Aorta (tissue), 5 donors: ENCODE data around the gene SFMBT1. TPM values are rescaled to one million over a fixed set of nuclear protein-coding genes. Genes with fewer than 3 reads are reported as not detected.

Source experiments
- ATAC-seq: fragments of 200-7000 bp; cut with Tn5 transposase; one replicate; pipeline ENCODE4 v1.9.1; 2022; ENCODE audit warnings: moderate library complexity; ENCODE audit not compliant: low FRiP score
- DNase-seq, 2 donors: peaks; one replicate each; pipeline ENCODE4 v3.0.0-alpha.2; 2020
- H3K27ac ChIP-seq, 2 donors: one replicate each; pipeline ENCODE4 v1.5.1; 2013; ENCODE audit warnings: low read length in 2 of 2, mild to moderate bottlenecking in 2 of 2, moderate library complexity in 2 of 2, control low read depth in 1 of 2, inconsistent platforms in 1 of 2, low read depth in 1 of 2
- H3K27me3 ChIP-seq, 2 donors: one replicate each; pipeline ENCODE4 v1.6.1; 2013; ENCODE audit warnings: control low read depth in 1 of 2, low read length in 1 of 2, mild to moderate bottlenecking in 1 of 2, moderate library complexity in 1 of 2; ENCODE audit not compliant: insufficient read depth in 2 of 2, control insufficient read depth in 1 of 2
- H3K36me3 ChIP-seq, 2 donors: one replicate each; pipeline ENCODE4 v1.6.1; 2013; ENCODE audit warnings: control low read depth in 1 of 2, low read length in 1 of 2, mild to moderate bottlenecking in 1 of 2; ENCODE audit not compliant: insufficient read depth in 2 of 2, control insufficient read depth in 1 of 2
- H3K4me1 ChIP-seq, 2 donors: one replicate each; pipeline ENCODE4 v1.6.1; 2013; ENCODE audit warnings: low read length in 2 of 2, control low read depth in 1 of 2, mild to moderate bottlenecking in 1 of 2, moderate library complexity in 1 of 2; ENCODE audit not compliant: insufficient read depth in 2 of 2, control insufficient read depth in 1 of 2
- H3K4me3 ChIP-seq, 2 donors: one replicate each; pipeline ENCODE4 v1.5.1; 2013; ENCODE audit warnings: low read length in 2 of 2, control low read depth in 1 of 2, mild to moderate bottlenecking in 1 of 2
- H3K9me3 ChIP-seq: one replicate; pipeline ENCODE4 v1.6.1; 2013; ENCODE audit warnings: mild to moderate bottlenecking, low read length; ENCODE audit not compliant: control insufficient read depth
- WGBS, 2 donors: extraction: QIAGEN DNeasy Blood & Tissue Kit; methylation state at CpG; one replicate each; pipeline ENCODE4 v1.1.7; 2013; 5-methylcytosine and 5-hydroxymethylcytosine counted together
- intact Hi-C, 2 donors: fragments of 100-400 bp; cut with DNase I; formaldehyde crosslinking; loops; one replicate each; pipeline versions ENCODE4 v1.14.2 to v1.15.0; 2022
- polyA plus RNA-seq, 2 donors: library from polyadenylated mRNA; stranded (reverse); fragments of 200-250 nt; gene quantifications; one replicate each; pipeline ENCODE4 v1.2.3, GENCODE V29; 2013
- total RNA-seq, 2 donors: library from RNA; stranded (reverse); fragmentation: NEBNext Ultra II Directional; extraction: Animal tissue kit (Norgen Biotek cat#: 25700); gene quantifications; one replicate each; pipeline ENCODE4 v1.2.1, GENCODE V29; 2021
- donor health status: healthy with polysubstance abuse.
- donor health status: Bipolar disorder and iron deficiency.
- donor health status: DM: no; HTN: no; CAD: no.
- donor health status: DM: no; HTN: no; CAD: no.
- donor health status: DM: yes; HTN: yes; CAD: no.

SFMBT1 gene
- total and polyA plus RNA-seq, 4 donors, result 0.75 to 12.6 (median 5.4) TPM

DNA sequence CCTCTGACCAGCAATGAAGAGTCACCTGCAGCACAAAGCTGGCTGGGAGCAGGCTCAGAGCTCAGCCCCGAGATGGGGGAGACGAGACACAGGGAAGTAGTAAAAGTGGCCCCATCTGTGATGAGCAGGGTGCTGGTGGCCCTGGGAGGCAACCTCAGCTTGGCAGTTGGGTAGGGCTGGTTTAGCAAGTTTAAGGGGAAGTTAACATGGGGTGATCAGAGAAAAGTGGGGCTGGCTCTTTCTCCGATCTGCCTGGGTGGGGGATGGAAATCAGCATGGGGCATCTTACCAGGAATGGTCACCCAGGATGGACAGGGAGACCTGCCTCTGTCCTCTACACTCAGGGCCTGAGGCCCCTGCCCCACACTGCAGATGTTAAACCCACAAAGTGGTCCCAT is 29.9 kb upstream of the SFMBT1 start:
- WGBS, 2 donors, result 83% methylated on average over 3 of the region's 3 CpGs
- intact Hi-C loops, result loop anchor here in 1 of 2 donors (10.0 kb wide), 1 partner anchor 141 kb away; no protein-coding TSS in a partner anchor
- DNase-seq (peak; percentile 29 to 57), ATAC-seq (no peak)
- Histone ChIP-seq H3K36me3 (no peaks in the 10 kb centered on the region), H3K9me3 (no peaks in the 10 kb centered on the region), H3K27me3 (no peaks in the 10 kb centered on the region), H3K4me3 (no peak overlapping the region), H3K4me1 (no peaks in the 10 kb centered on the region), H3K27ac (no peak overlapping the region)

DNA sequence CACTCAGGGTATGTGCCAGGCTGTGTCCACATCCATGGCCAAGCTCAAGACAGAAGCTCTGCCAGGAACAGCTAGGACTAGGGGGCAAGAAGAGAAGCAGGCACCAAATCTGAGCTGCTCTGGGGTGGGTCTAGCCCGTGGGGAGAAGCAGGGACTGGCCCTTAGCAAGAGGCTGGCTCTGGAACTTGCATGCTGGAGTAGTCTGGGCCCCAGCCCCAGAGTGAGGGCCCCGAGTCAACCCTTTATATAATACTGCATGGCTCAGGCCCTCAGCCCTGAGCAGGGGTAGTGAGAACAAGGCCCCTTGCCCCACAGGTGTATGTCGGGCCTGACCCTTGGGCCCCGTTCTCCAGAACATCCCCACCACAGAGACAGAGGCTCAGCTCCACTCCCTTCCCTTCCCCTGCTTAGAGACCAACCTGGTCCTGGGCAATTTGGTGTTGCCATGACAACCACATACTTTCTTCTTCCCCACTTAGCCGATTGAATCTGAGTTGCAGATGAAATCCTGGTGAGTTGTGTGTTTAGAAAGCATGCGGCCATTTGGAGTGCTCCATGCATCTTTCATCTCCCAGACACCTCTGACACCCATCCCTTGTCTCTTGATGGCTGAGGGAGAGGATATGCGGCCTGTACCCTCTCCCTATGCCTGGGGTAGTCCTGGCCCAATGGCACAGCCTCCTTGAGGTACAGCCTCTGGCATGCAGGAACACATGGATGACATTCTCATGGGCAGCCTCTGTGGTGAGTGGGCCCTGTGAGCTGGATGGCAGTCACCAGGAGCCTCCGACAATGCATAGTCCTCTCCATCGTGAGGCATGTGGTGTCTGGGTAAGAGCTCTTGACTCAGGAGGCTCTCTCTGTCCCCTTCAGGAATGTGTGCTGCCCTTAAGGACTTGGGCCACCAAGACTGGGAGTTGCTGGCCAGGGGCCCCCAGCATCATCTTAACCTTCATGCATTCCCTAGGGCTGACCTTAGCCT is 29.2 kb upstream of the SFMBT1 start:
- no peaks in the 10 kb centered on the region for H3K4me1 ChIP-seq
- H3K36me3 ChIP-seq, result no peaks in the 10 kb centered on the region
- H3K27ac ChIP-seq, result no peak overlapping the region
- H3K27me3 ChIP-seq, result no peaks in the 10 kb centered on the region
- ATAC-seq (no peak), DNase-seq (peak; percentile 34 to 57)
- H3K9me3 ChIP-seq, result no peaks in the 10 kb centered on the region
- no peak overlapping the region for H3K4me3 ChIP-seq
- WGBS, 2 donors, result 73 to 75% methylated on average over 9 of the region's 9 CpGs
- intact Hi-C loops, result loop anchor here (5.0 to 10.0 kb wide), 3 partner anchors 140 to 333 kb away; no protein-coding TSS in a partner anchor

DNA sequence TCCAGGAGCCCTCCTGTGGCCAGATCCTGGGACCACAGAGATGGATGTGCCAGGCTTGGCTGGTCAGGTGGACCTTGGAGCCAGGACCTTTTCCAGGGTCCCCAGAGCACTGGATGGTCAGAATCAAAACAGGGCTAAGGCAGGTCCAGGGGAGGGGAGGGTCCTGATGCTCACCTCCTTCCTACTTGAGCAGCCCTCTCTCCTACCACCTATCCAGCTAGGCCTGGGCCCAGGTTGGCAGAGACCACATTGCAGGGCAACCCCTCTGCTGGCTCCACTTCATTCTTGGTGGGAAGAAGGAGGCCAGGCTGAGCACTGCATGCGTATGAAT is 28.5 kb upstream of the SFMBT1 start:
- H3K36me3 ChIP-seq, result no peaks in the 10 kb centered on the region
- peak; percentile 41 to 42 for DNase-seq
- WGBS, 2 donors, result 51 to 63% methylated on average over 1 of the region's 1 CpG
- no peak overlapping the region for H3K27ac ChIP-seq
- intact Hi-C loops, result loop anchor here (5.0 to 10.0 kb wide), 3 partner anchors 140 to 332 kb away; no protein-coding TSS in a partner anchor
- no peak for ATAC-seq
- no peaks in the 10 kb centered on the region for H3K4me1 ChIP-seq
- no peak overlapping the region for H3K4me3 ChIP-seq
- H3K27me3 ChIP-seq, result no peaks in the 10 kb centered on the region
- no peaks in the 10 kb centered on the region for H3K9me3 ChIP-seq

DNA sequence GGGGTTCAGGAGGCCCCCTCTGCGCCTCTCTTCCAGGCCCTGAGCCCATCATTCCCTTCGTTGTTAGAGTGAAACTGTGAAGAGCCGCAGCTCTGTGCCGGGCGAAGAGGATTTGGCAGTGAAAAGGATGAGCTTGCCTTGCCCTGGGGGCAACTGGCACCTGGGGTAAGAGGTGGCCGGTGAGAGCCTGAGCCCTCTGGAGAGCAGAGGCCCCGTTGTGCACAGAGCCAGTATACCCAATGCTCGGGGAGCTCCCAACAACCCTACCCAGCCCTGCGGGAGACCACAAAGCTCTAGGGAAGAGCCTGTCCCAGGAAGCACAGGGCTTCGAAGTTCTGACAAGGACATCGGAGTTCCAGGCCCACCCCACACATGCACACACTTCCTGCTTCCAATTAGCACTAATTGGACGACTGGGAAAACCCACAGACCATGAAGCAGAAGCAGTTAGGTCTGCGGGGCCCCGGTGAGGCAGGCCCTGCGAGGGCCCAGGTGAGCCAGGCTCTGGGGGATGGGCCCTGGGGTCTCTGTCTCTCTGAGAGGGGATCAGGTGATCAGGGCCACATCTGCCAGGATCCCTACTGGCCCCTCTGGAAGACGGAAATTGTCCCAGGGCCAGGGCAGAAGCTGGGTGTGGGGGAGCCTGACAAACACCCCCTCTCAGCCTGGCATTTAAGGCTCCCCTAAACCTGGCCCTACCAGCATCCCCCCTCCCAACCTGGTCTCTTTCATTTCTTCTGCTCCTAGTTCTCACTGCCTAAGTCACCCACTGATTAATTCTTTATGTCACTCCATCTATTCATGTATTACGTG is 27.9 kb upstream of the SFMBT1 start:
- Histone ChIP-seq H3K9me3 (no peaks in the 10 kb centered on the region), H3K4me1 (no peaks in the 10 kb centered on the region), H3K27ac (no peak overlapping the region), H3K36me3 (no peaks in the 10 kb centered on the region), H3K27me3 (no peaks in the 10 kb centered on the region), H3K4me3 (no peak overlapping the region)
- WGBS, 2 donors, result 76 to 83% methylated on average over 17 of the region's 17 CpGs
- ATAC-seq (no peak), DNase-seq (peak; percentile 46 to 61)
- intact Hi-C loops, result loop anchor here (2.0 to 10.0 kb wide), 4 partner anchors 139 to 331 kb away; no protein-coding TSS in a partner anchor

DNA sequence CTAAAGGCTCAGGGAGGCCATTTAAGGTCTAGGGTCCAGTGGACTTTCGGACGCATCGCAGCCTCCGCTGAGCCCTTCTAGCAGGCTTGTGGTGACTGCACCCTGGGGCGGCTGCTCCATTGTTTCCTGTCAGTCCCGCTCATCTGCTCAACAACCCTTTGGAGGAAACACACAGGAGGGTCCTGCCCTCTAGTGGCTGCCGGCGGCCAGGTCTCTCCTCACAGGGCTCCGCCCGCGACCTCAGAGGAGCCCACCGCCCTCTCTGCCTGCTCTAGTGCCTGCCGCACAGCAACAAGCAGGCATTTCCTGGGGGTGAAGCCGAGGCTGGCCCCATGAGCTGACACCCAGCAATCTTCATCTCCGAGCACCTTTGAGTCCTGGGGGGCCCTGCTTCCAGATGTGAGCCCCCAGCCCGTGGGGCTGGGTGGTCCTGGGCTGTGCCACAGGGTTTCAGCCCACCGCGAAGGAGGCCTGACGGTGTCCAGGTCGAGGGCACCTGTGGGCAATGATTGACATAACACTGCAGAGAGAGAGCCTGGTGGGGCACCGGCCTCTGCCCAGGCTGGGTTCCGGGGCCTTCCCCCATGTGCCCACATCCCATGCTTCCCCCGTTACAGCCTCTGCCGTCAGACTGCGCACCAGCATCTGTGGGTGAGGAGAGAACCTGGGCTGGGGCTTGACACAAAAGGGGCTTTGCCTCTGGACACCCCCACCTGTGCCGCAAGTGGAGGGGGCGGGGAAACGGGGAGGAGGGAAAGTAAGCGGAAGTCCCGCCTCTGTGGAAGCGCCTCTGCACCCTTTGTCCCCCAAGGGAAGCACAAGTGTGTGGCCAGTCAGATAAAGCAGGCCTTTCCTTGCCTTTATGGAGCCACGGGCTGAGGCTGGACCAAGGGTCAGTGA is 27.0 kb upstream of the SFMBT1 start:
- H3K4me3 ChIP-seq, result peak overlapping the region; percentile 24 to 57
- H3K9me3 ChIP-seq, result no peaks in the 10 kb centered on the region
- DNase-seq (peak; percentile 91 to 96), ATAC-seq (peak; percentile 92)
- no peaks in the 10 kb centered on the region for H3K27me3 ChIP-seq
- WGBS, 2 donors, result 5 to 7% methylated on average over 32 of the region's 32 CpGs
- H3K36me3 ChIP-seq, result no peaks in the 10 kb centered on the region
- intact Hi-C loops, result loop anchor here (2.0 to 10.0 kb wide), 4 partner anchors 138 to 331 kb away; no protein-coding TSS in a partner anchor
- no peaks in the 10 kb centered on the region for H3K4me1 ChIP-seq
- H3K27ac ChIP-seq, result peak overlapping the region in 1 of 2 donors; percentile 11

DNA sequence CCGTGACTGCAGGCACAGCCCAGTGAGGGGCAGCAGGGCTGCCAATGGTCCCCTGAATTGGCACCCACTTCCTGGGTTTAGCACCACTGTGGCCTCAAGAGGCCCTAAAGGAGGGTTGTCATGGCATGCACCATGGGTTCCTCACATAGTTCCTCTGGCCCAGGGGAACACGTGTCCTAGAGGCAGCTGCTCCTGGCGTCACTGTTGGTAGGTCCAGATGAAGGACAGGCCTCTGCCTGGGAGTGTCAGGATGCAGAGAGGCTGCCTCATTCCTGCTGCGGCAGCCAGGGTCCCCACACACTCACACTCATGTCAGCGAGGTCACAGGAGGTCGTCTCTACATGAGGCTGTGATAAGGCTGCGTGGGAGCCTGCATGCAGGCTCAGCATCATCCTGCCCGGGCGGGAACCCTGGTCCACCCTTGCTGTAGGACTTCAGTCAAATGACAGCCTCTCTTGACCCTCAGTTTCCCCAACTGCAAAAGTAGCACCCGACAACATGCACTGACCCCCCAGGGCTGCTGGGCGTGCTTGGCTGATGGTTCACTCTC is 26.1 kb upstream of the SFMBT1 start:
- no peaks in the 10 kb centered on the region for H3K36me3 ChIP-seq
- 75 to 76% methylated on average over 11 of the region's 11 CpGs for WGBS, 2 donors
- H3K27me3 ChIP-seq, result no peaks in the 10 kb centered on the region
- H3K4me3 ChIP-seq, result no peak overlapping the region
- DNase-seq, result peak; percentile 40 to 64
- H3K4me1 ChIP-seq, result no peaks in the 10 kb centered on the region
- intact Hi-C loops, result loop anchor here (2.0 to 10.0 kb wide), 5 partner anchors 137 to 330 kb away; no protein-coding TSS in a partner anchor
- H3K9me3 ChIP-seq, result no peaks in the 10 kb centered on the region
- no peak for ATAC-seq
- H3K27ac ChIP-seq, result no peak overlapping the region

DNA sequence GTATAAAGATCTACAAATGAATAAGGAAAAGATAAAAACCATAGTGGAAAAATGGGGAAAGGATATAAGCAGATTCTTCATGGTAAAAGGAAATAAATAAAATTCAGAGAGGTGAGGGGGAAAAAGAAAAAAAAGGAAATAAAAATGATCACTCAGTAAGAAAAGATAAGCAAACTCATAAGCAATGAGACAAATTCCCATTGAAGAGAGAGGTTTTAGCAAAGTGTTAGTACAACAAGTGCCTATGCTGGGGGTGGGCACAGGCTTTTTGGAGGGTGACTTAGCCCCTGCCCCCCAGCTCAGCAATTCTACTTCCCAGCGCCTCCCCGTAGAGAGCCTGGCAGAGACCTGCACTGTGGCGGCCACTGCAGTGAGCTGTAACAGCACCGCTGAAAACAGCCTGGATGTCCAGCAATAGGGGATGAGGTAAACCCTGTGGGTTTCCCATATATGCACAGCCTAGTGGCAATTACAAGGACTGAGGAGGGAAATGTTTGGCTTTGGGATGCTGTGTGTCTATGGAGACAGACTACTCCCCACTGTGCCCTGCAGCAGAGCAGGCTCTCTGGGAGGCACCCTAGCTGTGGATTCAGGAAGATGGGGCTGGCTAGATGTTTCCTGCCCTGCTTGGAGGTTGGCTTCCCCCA is 23.7 kb upstream of the SFMBT1 start:
- H3K4me3 ChIP-seq, result no peak overlapping the region
- no peak for ATAC-seq
- no peak overlapping the region for H3K27ac ChIP-seq
- H3K27me3 ChIP-seq, result no peaks in the 10 kb centered on the region
- peak; percentile 10 to 44 for DNase-seq
- no peaks in the 10 kb centered on the region for H3K36me3 ChIP-seq
- 50 to 57% methylated on average over 4 of the region's 4 CpGs for WGBS, 2 donors
- no peaks in the 10 kb centered on the region for H3K4me1 ChIP-seq
- H3K9me3 ChIP-seq, result no peaks in the 10 kb centered on the region
- intact Hi-C loops, result loop anchor here (2.0 to 10.0 kb wide), 4 partner anchors 135 to 327 kb away; no protein-coding TSS in a partner anchor
